HL-60 (cell line): ENCODE results near the gene ZFHX2.

Source experiments
- DNase-seq, 2 experiments: peaks; one replicate each; pipeline ENCODE4 v3.0.0-alpha.2; 2010 to 2020; ENCODE audit warnings: low read depth in 1 of 2, low spot score in 1 of 2
- H3K27ac ChIP-seq: fragments of 250-450 bp; sonication (Bioruptor Pico); replicated peaks from 2 replicates; pipeline ENCODE4 v1.5.1; 2020; ENCODE audit warnings: mild to moderate bottlenecking, moderate library complexity
- H3K27me3 ChIP-seq: fragments of 250-450 bp; sonication (Bioruptor Pico); 2 replicates; pipeline ENCODE4 v1.5.1; 2021; ENCODE audit warnings: mild to moderate bottlenecking, moderate library complexity; ENCODE audit not compliant: insufficient read depth, poor library complexity, severe bottlenecking
- H3K4me3 ChIP-seq: replicated peaks from 2 replicates; pipeline ENCODE4 v1.5.1; 2011; ENCODE audit warnings: mild to moderate bottlenecking, control low read depth, low read length; ENCODE audit not compliant: insufficient read depth
- CTCF ChIP-seq: IDR thresholded peaks from one replicate; pipeline ENCODE4 v1.5.1; 2011; ENCODE audit warnings: low read length, control low read depth, inconsistent platforms; ENCODE audit not compliant: insufficient read depth
- GABPA ChIP-seq: IDR thresholded peaks from 2 replicates; pipeline ENCODE4 v1.6.1; 2012; ENCODE audit warnings: low read depth
- POLR2AphosphoS5 ChIP-seq: IDR thresholded peaks from 2 replicates; pipeline ENCODE4 v1.6.1; 2012; ENCODE audit warnings: low read depth
- SPI1 ChIP-seq: IDR thresholded peaks from 2 replicates; pipeline ENCODE4 v1.6.1; 2012; ENCODE audit warnings: low read depth, mild to moderate bottlenecking, borderline replicate concordance
- TF ChIP-seq, protein P1 (sequence below): IDR thresholded peaks from 2 replicates; pipeline ENCODE4 v1.6.1; 2012; ENCODE audit warnings: low read depth; ENCODE audit not compliant: insufficient replicate concordance

Gene ZFHX2

GRCh38 chr14:23558346-23559009 is 6.9 kb upstream of the ZFHX2 start:
- H3K27me3 ChIP-seq = no peaks in the 10 kb centered on the region
- no peak for DNase-seq
- no peak overlapping the region for H3K4me3 ChIP-seq
- TF ChIP-seq, protein P1, sequence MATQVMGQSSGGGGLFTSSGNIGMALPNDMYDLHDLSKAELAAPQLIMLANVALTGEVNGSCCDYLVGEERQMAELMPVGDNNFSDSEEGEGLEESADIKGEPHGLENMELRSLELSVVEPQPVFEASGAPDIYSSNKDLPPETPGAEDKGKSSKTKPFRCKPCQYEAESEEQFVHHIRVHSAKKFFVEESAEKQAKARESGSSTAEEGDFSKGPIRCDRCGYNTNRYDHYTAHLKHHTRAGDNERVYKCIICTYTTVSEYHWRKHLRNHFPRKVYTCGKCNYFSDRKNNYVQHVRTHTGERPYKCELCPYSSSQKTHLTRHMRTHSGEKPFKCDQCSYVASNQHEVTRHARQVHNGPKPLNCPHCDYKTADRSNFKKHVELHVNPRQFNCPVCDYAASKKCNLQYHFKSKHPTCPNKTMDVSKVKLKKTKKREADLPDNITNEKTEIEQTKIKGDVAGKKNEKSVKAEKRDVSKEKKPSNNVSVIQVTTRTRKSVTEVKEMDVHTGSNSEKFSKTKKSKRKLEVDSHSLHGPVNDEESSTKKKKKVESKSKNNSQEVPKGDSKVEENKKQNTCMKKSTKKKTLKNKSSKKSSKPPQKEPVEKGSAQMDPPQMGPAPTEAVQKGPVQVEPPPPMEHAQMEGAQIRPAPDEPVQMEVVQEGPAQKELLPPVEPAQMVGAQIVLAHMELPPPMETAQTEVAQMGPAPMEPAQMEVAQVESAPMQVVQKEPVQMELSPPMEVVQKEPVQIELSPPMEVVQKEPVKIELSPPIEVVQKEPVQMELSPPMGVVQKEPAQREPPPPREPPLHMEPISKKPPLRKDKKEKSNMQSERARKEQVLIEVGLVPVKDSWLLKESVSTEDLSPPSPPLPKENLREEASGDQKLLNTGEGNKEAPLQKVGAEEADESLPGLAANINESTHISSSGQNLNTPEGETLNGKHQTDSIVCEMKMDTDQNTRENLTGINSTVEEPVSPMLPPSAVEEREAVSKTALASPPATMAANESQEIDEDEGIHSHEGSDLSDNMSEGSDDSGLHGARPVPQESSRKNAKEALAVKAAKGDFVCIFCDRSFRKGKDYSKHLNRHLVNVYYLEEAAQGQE = no peak
- TF ChIP-seq POLR2AphosphoS5 (no peak), GABPA (no peak), CTCF (no peak), SPI1 (no peak)
- no peak overlapping the region for H3K27ac ChIP-seq

GRCh38 chr14:23557946-23558345 is 6.4 kb upstream of the ZFHX2 start:
- Histone ChIP-seq H3K4me3 (no peak overlapping the region), H3K27me3 (no peaks in the 10 kb centered on the region), H3K27ac (no peak overlapping the region)
- TF ChIP-seq POLR2AphosphoS5 = no peak
- no peak for TF ChIP-seq CTCF
- TF ChIP-seq, protein P1 = no peak
- TF ChIP-seq SPI1 = no peak
- no peak for TF ChIP-seq GABPA
- DNase-seq = no peak

DNA sequence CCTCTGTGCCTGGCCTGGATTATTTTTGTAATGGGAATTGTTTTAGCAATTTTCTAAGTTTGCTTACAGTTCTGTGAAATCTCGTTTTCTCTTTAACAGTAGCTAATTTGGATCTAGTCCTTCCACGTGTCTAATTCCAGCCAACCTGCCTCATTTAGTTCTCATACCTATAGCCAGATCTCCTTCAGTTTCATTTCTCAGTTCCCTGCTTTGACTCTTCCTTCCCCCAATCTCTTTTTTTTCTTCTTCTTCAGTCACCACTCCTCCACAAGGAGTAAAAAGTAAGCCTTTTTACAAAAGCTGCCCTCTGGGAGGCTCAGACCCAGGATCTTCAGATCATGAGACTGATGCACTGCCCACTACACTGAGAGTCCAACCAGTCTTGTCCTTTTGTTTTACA is 6.0 kb upstream of the ZFHX2 start:
- 0 out of 2 replicates have a peak overlapping the region, but pooled peaks have one; percentile 96 for H3K27ac ChIP-seq
- no peak for TF ChIP-seq SPI1
- TF ChIP-seq POLR2AphosphoS5 = no peak
- TF ChIP-seq, protein P1 = no peak
- TF ChIP-seq CTCF = no peak
- no peak for TF ChIP-seq GABPA
- no peaks in the 10 kb centered on the region for H3K27me3 ChIP-seq
- no peak for DNase-seq
- peak overlapping the region; percentile 63 for H3K4me3 ChIP-seq
